Stimulated activated CD8-positive, alpha-beta memory T cell treated with anti-CD3 and anti-CD28 coated beads, Interleukin-7, amount 100 ng/mL, for 1 hour (primary cell): ENCODE data around the gene PHGDH.

Source experiments
- DNase-seq, 2 donors: peaks; one replicate each; pipeline ENCODE4 v3.0.0-alpha.2; 2020; ENCODE audit warnings: low read depth in 2 of 2

Gene PHGDH

GRCh38 chr1:119732465-119733168 is 20.9 kb downstream of the PHGDH start:
- DNase-seq: no peak

GRCh38 chr1:119733754-119734153 is 22.0 kb downstream of the PHGDH start:
- DNase-seq: no peak

GRCh38 chr1:119735217-119735616 is 23.5 kb downstream of the PHGDH start:
- no peak for DNase-seq

- no peak for DNase-seq
These were observed 24.9 kb downstream of the PHGDH start for GRCh38 chr1:119736649-119737039.

GRCh38 chr1:119737040-119737682 is 25.4 kb downstream of the PHGDH start:
- no peak for DNase-seq

- no peak for DNase-seq
These were observed 26.5 kb downstream of the PHGDH start for GRCh38 chr1:119738100-119738720.

GRCh38 chr1:119739150-119739549 is 27.4 kb downstream of the PHGDH start:
- DNase-seq: no peak

- DNase-seq: no peak
These were observed 28.5 kb downstream of the PHGDH start for GRCh38 chr1:119740261-119740660.

- no peak for DNase-seq
These were observed 29.4 kb downstream of the PHGDH start for GRCh38 chr1:119740896-119741780.

- no peak for DNase-seq
These were observed 30.5 kb downstream of the PHGDH start for GRCh38 chr1:119742202-119742601.

GRCh38 chr1:119742677-119743076 is 30.9 kb downstream of the PHGDH start:
- no peak for DNase-seq

- DNase-seq: no peak
These were observed 31.6 kb downstream of the PHGDH start for GRCh38 chr1:119743308-119743707.

GRCh38 chr1:119743776-119744597 is 32.3 kb downstream of the PHGDH start:
- DNase-seq: peak in 1 of 2 donors; percentile 13

- no peak for DNase-seq
These were observed 32.8 kb downstream of the PHGDH start for GRCh38 chr1:119744598-119744942.

GRCh38 chr1:119745034-119745433 is 33.3 kb downstream of the PHGDH start:
- DNase-seq: no peak

- DNase-seq: no peak
These were observed 35.7 kb downstream of the PHGDH start for GRCh38 chr1:119747451-119747850.

- DNase-seq: no peak
These were observed 36.3 kb downstream of the PHGDH start for GRCh38 chr1:119748040-119748439.

- no peak for DNase-seq
These were observed 40.9 kb downstream of the PHGDH start for GRCh38 chr1:119752592-119752991.

- DNase-seq: no peak
These were observed 46.9 kb downstream of the PHGDH start for GRCh38 chr1:119758584-119758983.

- DNase-seq: no peak
These were observed 50.7 kb downstream of the PHGDH start for GRCh38 chr1:119762409-119762808.

- no peak for DNase-seq
These were observed 51.2 kb downstream of the PHGDH start for GRCh38 chr1:119762953-119763352.
